Neural crest cell (in vitro differentiated cells): Measurements from ENCODE around the gene MIEN1. TPM values are rescaled to one million over a fixed set of nuclear protein-coding genes. Genes with fewer than 3 reads are reported as not detected.

Source experiments
- DNase-seq: peaks from one replicate; pipeline ENCODE4 v3.0.0; 2021; ENCODE audit warnings: low read depth, mixed read lengths, low spot score
- H3K27ac Mint-ChIP-seq: one replicate; pipeline ENCODE4 v1.8.0; 2021; ENCODE audit warnings: mild to moderate bottlenecking, mixed read lengths; ENCODE audit not compliant: unreplicated experiment
- H3K27me3 Mint-ChIP-seq: 2 replicates; pipeline ENCODE4 v1.8.0; 2021; ENCODE audit warnings: low read depth, mild to moderate bottlenecking, mixed read lengths
- H3K36me3 Mint-ChIP-seq: 2 replicates; pipeline ENCODE4 v1.8.0; 2021; ENCODE audit warnings: low read depth, mild to moderate bottlenecking, mixed read lengths
- H3K4me1 Mint-ChIP-seq: 2 replicates; pipeline ENCODE4 v1.8.0; 2021; ENCODE audit warnings: mixed read lengths
- H3K4me3 Mint-ChIP-seq: one replicate; pipeline ENCODE4 v1.8.0; 2021; ENCODE audit warnings: mild to moderate bottlenecking, mixed read lengths
- H3K9me3 Mint-ChIP-seq: 2 replicates; pipeline ENCODE4 v1.8.0; 2021; ENCODE audit warnings: mixed read lengths
- CTCF ChIP-seq: fragments of 200-600 bp; sonication (generic); conservative IDR thresholded peaks from 2 replicates; pipeline ENCODE4 v1.5.0; 2021; ENCODE audit warnings: antibody characterized with exemption, mild to moderate bottlenecking
- total RNA-seq: library from RNA; stranded (reverse); gene quantifications from 2 replicates; pipeline ENCODE4 v1.2.1, GENCODE V29; 2021

The MIEN1 gene
- total RNA-seq, 1 donor from 2014 or later, result 35.6 TPM

DNA sequence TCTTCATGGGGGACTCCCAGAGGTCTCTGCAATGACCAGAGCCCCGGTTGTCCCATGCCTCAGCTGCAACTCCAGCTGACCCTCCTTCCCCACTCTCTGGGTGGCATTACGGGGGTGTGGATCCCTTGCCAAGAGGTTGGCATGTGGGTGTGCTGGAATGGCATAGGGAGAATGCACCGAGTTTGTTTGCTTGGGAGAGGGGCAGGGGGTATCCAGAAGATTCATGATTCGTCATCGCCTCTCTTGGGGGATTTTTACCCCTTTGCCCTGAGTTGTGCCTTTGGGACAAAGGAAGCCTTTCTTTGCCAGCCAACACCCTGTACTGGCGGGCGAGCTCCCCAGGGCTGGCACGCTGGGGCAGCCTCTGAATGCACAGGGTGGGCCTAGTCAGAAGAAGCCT lies 23.9 kb downstream of the MIEN1 start:
- Mint-ChIP-seq H3K9me3 (no peaks in the 10 kb centered on the region), H3K4me3 (peak overlapping the region; percentile 19), H3K27ac (no peak overlapping the region), H3K36me3 (no peaks in the 10 kb centered on the region), H3K4me1 (peaks cover 24% of the 10 kb centered on the region), H3K27me3 (no peaks in the 10 kb centered on the region)
- no peak for DNase-seq
- no peak for TF ChIP-seq CTCF

GRCh38 chr17:39705786-39706348 lies 24.5 kb downstream of the MIEN1 start:
- Mint-ChIP-seq H3K4me1 (peaks cover 29% of the 10 kb centered on the region), H3K27ac (no peak overlapping the region), H3K9me3 (no peaks in the 10 kb centered on the region), H3K27me3 (no peaks in the 10 kb centered on the region), H3K36me3 (no peaks in the 10 kb centered on the region), H3K4me3 (no peak overlapping the region)
- no peak for DNase-seq
- no peak for TF ChIP-seq CTCF

- no peak for DNase-seq
- no peak overlapping the region for H3K27ac Mint-ChIP-seq
- no peak overlapping the region for H3K4me3 Mint-ChIP-seq
- H3K36me3 Mint-ChIP-seq, result no peaks in the 10 kb centered on the region
- TF ChIP-seq CTCF, result peak; percentile 48
- peaks cover 32% of the 10 kb centered on the region for H3K4me1 Mint-ChIP-seq
- no peaks in the 10 kb centered on the region for H3K27me3 Mint-ChIP-seq
- no peaks in the 10 kb centered on the region for H3K9me3 Mint-ChIP-seq
Observed at GRCh38 chr17:39704821-39705551, 25.3 kb downstream of the MIEN1 start.

GRCh38 chr17:39703913-39704312 lies 26.4 kb downstream of the MIEN1 start:
- H3K36me3 Mint-ChIP-seq, result no peaks in the 10 kb centered on the region
- H3K27ac Mint-ChIP-seq, result no peak overlapping the region
- no peaks in the 10 kb centered on the region for H3K27me3 Mint-ChIP-seq
- no peak for TF ChIP-seq CTCF
- no peak for DNase-seq
- no peak overlapping the region for H3K4me3 Mint-ChIP-seq
- peaks cover 42% of the 10 kb centered on the region for H3K4me1 Mint-ChIP-seq
- H3K9me3 Mint-ChIP-seq, result no peaks in the 10 kb centered on the region

DNA sequence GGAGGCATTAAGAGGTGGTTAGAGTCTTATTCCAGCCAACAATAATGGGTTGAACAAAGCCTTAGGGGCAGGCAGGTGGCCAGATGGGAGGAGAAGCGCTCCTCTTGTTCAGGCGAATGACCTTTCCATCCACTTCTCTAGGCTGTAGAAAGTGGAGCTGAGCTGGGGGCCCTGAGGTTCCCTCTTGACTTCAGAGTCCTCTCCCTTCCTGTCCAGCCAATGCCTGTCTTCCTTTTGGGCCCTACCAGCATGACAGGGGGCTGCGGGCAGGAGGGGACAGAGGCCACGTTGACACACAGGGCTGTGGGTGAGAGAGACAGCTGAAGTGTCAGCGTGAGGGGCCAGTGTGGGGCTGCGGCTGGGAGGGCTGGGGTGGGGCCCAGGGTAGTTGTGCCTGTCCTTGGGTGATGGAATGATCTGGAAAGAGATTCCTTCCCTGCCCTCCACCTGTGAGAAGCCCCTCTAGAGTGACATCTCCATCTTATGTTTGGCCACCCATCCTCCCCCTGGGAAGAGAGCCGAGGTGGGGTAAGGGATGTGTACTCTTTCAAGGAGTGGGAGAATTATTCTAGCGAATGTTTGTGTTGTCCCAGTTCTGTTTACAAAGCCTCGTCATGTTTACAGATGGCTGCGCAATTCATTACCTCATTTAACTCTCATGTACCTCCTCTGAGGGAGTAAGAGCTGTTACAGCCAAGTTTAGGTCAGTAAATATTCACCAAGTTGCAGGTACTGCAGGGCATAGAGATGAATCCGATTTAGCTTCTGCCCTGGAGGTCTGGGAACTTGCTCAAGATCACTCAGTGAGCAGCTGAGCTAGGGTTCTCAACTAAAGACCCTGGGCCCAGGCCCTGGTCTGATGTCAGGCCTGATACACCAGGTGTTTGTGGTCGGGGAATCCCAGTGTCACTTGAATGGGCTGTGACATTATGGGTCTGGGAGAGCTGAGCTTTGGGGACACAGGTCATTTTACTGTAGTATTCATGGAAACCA lies 27.1 kb downstream of the MIEN1 start:
- Mint-ChIP-seq H3K27ac (no peak overlapping the region), H3K27me3 (no peaks in the 10 kb centered on the region), H3K36me3 (no peaks in the 10 kb centered on the region), H3K9me3 (no peaks in the 10 kb centered on the region), H3K4me3 (peak overlapping the region; percentile 64), H3K4me1 (peaks cover 45% of the 10 kb centered on the region)
- DNase-seq, result no peak
- no peak for TF ChIP-seq CTCF
